GM21381 (cell line): ENCODE results near the gene DPP6.
"Not testable (repeated sequence)": the region's sequence is repeated elsewhere in the genome, so short reads cannot be mapped to it uniquely, and the experiment has no call there.

ENCODE experiments used
- ATAC-seq: cut with Tn5 transposase; IDR thresholded peaks from one replicate; pipeline ENCODE4 v1.9.1; 2021; ENCODE audit warnings: mild to moderate bottlenecking, moderate library complexity; ENCODE audit not compliant: unreplicated experiment

DPP6 gene

DNA sequence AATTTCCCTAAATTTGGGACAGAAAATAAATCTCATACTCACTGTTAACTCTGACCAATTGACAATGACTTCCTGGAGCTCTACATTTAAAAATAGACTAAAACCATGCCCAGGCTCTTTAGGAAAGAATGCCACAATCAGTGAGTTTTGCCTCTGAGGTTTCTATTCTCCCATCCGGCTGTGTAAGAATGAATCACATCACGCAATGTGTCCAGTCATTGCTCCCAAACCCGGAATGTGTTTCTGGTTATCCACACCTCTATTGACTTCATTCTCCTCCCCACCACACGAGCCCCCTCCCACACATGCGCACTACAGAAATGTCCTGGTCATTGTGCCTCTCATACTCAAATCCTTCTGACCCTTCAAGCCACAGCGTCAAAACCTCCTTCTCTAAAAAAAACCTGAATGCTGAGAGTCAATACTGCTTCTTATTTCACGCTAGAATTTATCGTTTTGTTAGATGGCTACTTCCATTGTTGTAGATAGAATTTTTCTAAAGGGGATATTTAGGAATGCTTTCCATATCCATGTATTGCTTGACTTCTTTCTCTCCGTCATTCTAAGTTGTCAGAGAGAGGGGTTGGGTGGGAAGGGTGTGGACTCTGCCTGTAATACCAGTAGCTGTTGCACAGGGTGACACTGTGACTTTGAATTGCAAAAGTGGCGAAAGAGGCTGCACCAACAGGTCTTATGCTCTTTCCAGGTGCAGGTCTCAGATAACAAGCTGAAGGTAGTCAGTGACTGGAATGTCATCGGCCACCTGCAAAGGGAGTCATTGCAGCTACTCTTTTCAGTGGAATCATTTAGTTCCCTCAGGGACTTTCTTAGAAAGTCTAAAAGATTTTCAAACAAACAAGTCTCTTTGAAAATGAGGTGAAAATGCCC lies 594.2 kb downstream of the DPP6 start:
- ATAC-seq, result no peak

DNA sequence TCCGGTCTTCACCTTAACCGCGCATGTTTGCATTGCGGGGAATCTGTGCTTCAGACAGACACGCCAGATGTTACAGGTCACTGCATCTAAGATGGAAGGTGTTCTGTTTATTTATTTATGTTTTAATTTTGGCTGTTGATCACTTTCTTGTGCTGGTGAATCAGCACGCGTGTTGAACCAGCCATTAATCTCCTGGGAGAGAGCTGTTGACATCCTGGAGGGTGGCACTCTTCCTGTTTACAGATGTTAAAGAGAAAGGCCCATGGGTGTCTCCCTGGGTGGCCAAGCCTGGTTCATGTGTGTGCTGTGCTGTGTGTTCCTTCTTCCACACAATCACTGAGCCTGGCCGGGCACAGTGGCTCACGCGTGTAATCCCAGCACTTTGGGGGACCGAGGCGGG lies 595.4 kb downstream of the DPP6 start:
- no peak for ATAC-seq

DNA sequence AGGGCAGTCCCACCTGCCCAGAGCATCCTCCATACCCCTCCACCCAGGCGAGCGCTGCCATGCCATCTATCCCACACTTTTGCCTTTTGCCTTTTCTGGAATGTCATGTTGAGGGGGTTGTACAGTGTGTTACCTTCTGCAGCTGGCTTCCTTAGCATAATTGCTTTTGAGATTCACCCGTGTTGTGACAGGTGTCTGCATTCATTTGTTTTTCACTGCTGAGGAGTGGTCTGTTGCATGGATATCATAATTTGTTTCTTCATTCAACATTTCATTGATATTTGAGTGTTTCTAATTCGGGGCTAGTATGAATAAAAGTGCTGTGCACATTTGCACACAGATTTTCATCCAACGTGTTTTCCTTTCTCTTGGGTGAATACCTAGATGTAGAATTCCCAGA lies 596.8 kb downstream of the DPP6 start:
- no peak for ATAC-seq

DNA sequence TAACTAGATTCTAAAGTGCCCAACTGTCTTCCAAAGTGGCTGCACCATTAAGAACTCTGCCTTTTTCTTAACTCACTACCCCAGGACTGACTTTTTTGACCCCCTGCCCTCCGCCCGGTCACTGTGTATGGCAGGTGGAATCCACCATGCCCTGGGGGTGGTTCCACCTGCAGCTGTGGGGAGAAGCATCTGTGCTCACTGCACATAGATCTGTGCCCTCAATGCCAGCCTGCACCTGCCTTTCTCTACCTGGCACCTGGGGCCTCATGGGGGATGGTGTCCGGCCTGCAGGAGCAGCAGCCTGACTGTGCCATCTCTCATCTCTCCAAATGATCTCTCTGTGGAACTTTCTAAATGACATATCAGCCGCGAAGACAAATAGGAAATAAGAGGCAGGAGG lies 597.2 kb downstream of the DPP6 start:
- ATAC-seq, result no peak

DNA sequence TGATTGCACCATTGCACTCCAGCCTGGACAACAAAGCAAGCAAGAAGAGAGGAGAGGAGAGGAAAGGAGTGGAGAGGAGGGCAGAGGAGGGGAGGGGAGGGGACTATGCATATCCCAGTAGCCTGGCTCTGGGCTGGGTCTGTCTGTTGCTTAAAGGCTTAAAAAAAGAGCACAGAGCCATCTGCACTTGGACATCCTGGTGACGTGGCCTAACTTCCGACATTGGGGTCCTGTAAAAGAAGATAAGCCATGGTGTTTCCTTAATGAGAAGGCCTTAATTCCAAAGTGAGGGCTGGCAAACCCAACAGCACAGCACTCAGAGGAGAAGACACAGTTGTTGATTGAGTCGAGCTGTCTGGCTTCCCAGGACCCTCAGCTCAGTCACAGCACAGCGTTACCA lies 598.1 kb downstream of the DPP6 start:
- no peak for ATAC-seq

DNA sequence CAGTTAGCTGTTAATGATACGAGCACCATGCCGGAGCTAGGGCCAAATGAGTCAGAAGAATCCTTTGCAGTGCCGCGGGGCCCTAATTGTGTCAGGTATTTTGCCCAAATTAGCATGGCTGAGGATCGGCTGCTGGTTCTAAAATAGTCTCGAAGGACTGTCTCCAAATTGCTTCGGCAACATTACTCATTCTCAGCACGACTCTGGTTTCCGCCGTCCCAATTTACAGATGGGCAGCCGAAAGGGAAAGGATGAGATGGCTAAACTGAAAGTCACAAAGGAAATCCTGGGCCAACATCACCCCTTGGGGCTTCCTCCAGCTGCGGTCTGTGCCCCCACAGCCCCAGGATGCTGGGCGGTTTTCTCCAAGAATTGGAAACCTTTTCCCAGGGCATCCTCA lies 599.3 kb downstream of the DPP6 start:
- ATAC-seq, result no peak

DNA sequence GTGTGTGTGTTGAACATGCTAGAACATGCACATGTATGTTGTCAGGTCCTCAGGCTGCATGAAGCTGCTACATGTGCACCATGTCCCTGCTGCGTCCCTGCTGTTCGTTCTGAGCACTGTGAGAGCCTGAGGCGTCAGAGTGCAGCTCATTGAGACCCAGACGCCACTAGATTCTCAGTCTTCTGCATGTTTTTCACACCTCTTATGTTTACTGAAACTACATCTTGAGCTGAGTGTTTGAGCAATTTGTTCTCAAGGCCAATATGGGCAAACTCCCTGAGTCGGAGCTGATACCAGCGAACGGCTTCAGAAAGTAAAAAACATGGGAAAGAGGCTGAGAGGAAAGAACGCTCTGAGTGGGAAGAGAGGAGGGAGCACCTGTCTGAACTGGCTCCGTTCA lies 600.4 kb downstream of the DPP6 start:
- ATAC-seq, result no peak

DNA sequence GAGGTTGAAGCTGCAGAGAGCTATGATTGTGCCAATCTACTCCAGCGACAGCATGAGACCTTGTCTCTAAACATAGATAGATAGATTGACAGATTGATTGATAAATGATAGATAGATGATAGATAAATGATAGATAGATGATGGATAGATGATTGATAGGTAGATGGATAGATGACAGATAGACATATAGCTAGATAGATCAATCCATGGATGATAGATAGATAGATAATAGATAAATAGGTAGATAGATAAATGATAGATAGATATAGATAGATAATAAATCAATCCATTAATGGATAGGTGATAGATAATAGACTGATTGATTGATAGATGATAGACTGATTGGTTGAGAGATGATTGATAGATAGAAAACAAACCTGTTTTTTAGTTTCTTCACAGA lies 601.1 kb downstream of the DPP6 start:
- ATAC-seq, result no peak

DNA sequence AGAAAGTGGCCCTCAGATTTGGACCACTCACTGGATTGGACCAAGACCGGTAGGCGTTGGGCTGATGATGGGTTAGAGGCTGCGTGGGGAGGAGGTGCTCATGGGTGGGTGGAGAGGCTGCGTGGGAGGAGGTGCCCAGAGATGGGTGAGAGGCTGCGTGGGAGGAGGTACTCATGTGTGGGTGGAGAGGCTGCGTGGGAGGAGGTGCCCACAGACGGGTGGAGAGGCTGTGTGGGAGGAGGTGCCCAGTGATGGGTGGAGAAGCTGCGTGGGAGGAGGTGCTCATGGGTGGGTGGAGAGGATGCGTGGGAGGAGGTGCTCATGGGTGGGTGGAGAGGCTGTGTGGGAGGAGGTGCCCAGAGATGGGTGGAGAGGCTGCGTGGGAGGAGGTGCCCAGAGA lies 604.4 kb downstream of the DPP6 start:
- ATAC-seq, result no peak

DNA sequence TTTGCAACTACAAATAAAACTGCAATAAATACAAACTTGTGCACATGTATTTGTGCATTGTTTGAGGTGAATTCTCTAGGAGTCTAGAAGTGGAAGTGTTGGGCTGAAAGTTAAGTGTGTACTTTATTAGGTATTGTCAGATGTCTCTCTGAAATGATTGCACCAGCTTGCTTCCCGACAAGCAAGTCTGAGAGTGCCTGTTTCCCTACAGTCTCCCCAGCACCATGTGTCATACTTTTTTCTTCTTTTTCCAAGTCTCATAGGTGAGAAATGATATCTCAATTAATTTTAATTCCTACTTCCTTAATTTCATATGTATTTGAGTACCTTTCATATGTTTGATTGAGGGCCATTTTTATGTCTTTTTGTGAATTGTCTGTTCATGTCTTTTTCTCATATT lies 614.6 kb downstream of the DPP6 start:
- no peak for ATAC-seq

DNA sequence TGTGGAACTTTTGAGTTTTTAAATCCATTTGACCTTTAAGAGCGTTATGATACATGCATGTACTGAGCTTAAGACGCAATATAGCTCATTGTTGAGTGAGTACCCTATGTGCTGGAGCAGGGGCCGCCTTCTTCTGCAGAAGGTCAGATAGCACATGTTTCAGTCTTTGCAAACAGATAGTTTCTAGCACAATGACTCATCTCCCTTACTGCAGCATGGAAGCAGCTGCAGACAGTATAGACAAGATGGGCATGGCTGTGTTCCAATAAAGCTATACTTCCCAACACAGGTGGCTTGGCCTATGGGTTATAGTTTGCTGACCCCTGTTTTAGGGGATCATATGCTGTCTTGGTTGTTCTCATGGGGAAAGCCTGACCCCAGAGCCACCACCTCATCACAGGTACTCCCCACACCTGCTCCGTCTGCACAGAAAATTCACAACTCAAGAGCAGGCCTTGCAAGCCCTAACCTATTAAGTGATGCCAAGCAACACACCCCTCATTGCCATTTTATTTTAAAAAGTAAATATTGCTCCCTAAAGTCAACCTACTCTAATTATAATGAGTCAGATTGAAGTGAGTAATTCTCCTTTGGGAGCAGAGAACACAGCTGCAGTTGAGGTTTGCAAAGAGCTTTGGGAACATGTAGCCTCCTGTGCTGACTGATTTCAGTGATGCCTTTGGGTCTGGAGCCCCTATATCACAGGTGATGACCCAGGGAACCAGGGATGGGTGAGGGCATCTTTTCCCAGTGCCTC lies 620.6 kb downstream of the DPP6 start:
- ATAC-seq, result no peak

DNA sequence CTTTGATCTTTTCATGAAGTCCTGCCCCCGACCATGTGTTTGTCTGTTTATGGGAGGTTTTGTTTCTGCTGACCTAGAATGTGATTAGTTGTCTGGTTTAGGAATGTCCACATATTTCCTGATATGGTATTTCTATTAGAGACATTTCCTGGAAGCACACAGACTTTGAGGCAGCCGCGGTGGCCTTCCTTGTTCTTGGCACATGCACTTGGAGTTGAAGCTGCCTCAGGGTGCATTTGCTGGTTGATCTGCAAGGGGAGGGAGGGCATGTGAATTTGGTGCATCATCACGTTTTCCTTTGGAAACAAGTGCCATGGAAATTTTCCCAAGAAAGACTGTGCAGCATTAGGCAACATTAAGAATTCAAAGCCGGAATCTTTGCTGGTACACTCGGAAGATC lies 622.0 kb downstream of the DPP6 start:
- ATAC-seq, result no peak

DNA sequence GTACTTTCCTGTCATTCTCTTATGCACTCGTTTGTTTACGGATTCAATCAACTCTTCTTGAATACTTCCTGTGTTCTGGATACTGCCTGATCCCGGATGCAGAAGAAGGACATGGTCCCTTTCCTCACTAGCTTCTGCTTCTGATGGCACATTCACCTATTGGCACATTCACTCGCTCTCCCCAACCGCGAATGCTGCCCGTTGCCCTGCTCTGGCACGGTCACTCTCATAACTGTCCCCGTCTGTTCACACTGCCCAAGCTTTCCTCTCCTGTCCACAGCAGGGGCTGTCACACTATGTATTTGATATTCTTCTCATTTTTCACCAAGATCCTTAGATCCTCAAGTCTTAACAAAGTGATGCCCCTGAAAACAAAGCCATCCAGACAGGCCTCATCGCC lies 623.4 kb downstream of the DPP6 start:
- ATAC-seq, result no peak

DNA sequence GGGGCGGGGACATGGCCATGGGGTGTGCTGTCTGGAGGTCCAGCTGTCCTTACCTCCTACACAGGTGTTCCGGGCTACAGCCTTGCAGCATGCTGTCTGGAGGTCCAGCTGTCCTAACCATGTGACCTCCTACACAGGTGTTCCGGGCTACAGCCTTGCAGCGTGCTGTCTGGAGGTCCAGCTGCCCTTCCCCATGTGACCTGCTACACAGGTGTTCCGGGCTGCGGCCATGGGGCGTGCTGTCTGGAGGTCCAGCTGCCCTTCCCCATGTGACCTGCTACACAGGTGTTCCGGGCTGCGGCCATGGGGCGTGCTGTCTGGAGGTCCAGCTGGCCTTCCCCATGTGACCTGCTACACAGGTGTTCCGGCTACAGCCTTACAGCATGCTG lies 623.8 kb downstream of the DPP6 start:
- ATAC-seq, result not testable (repeated sequence)

DNA sequence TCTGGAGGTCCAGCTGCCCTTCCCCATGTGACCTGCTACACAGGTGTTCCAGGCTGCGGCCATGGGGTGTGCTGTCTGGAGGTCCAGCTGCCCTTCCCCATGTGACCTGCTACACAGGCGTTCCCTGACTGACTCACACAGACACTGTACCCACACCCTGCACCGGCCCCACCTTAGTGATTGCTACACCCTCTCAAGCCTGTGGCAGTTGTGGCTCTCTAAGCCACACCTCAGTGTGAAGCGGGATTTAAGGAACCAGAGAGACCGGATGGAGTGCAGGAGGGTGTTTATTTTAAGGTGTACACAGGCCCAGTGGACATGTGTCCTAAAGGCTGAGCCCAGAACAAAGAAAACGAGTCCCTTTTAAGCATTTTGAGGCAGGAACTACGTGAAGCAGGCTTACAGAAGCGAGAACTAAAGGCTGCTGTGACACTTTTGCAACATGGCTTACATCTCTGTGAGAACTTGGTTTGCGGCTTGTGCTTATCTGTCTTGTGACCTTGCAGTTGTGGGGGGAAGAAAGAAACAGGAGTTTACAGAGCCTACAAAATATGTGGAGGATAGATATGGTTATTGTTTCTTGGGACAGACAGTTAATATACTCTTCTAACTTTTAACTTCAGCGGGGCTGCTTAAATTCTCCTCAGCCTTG lies 624.4 kb downstream of the DPP6 start:
- ATAC-seq, result no peak

DNA sequence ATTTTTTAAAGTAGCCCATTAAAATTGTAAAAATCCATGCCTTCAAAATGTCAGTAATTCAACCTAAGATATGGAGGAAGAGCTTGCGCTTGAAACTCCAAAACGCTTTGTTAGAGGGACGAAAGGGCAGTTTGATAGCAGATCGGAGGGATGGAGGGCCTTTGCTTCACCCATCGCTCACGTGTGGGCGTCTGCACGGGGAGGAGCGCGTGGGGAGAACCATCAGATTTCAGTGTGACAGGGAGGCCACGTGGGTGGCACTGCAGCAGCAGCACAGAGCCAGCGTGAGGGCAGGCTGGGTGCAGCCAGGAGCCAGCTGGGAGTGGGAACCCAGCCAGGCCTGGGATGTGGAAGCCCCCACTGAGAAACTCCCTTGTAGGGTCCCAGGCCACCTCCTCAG lies 625.3 kb downstream of the DPP6 start:
- no peak for ATAC-seq

DNA sequence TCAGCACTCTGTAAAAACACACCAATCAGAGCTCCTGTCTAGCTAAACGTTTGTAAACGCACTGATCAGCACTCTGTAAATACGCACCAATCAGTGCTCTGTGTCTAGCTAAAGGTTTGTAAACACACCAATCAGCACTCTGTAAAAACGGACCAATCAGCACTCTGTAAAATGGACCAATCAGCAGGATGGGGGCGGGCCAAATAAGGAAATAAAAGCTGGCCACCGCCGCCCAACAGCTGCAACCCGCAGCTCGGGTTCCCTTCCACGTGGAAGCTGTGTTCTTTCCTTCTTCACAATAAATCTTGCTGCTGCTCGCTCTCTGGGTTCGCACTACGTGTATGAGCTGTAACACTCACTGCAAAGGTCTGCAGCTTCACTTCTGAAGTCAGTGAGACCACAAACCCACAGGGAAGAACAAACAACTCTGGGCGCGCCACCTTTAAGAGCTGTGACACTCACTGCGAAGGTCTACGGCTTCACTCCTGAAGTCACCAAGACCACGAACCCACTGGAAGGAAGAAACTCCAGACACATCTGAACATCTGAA lies 625.9 kb downstream of the DPP6 start:
- ATAC-seq, result not testable (repeated sequence)

DNA sequence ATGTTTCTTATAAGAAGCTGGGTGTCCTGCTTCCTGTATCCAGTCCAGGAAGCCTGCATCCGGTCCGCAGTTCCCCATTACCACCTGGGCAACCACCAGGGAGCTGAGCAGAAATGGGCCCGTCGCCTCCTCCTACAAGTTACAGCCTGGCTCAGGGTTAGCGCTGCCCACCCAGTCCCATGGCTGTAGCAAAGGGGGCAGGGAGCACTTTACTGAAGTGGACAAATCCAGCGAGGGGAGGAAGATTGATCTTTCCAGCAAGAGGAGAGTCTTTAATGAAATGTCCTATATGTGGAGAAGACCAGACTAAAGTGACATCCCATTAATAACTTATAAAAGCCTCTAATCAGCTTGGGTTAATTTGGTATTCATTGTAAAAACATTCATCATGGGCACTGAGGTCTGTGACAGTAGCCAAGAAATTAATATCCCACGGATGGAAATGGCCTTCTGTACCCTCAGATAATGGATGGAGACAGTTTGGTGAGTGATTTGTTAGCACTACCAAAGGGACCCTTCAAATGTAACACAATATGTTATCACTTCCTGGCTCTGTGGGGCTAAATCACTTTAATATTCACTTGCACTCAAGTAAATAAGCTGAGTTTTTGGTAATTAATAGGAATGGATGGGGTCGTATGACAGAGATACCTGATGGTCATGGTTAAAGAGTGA lies 627.3 kb downstream of the DPP6 start:
- ATAC-seq, result no peak

DNA sequence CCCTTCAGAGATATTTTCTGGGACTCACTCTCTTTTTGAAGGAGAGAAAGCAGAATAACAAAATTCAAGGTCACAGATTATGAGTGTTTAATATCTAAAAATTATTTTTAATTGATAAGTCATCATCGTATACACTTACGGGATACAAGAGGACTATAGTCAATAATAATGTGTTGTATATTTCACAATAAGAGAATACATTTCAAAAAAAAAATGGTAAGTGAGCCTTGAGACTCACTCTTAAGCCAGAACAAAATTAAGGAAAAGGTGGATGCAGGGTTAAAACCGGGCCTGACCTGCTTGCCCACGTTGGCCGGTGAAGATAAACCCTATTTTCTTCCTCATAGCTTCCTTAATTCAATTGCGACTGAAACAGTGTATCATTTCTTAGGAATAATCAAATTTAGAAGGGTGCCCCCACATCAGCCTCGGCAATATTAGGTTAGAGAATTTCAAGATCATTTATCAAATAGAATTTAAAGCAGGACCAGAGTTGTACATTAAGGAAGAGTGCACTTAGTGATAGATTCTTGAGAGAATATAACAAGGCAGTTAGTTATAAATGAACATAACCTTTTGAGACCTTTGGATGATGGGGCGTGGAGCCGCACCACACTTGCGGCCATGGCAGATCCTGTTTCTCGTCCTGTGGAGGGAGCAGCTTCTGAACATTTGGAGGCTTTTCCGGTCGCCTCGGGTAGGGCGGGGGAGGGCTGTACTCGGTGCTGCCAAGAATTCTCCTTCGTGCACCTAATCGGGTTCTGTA lies 628.9 kb downstream of the DPP6 start:
- no peak for ATAC-seq

DNA sequence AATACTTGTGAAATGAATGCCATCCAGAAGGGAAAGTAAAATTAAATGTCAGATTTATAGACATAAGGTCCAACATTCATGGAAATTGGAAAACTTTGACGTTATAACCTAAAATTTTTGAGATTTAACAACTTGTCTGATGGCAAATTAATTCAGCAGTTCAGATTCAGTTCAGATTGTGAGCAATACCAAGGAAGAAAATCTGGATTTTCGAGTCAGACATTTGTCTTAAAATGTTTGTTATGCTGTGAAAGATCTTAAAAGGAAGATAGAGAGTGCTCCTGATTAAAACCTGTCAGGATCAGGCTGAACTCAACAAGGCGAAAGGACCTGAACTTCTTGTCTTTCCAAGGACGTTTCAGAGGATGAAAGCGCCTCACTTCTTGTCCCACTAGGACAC lies 629.8 kb downstream of the DPP6 start:
- no peak for ATAC-seq
